ENCODE data around the gene DGKI. TPM values are rescaled to one million over a fixed set of nuclear protein-coding genes. Genes with fewer than 3 reads are reported as not detected.

DGKI gene
- total RNA-seq, 1 experiment from 2014 or later: 0.55 TPM

- no peak overlapping the region for H3K27ac Mint-ChIP-seq
- H3K36me3 Mint-ChIP-seq (ENCODE audit: insufficient read depth in 1 of 3, low read depth in 3 of 3): no peaks in the 10 kb centered on the region
- no peaks in the 10 kb centered on the region for H3K9me3 Mint-ChIP-seq
- H3K79me1 ChIP-seq (ENCODE audit: insufficient read depth, low read depth, low read length, poor library complexity, severe bottlenecking): no peaks in the 10 kb centered on the region
- H3K23ac ChIP-seq (ENCODE audit: insufficient read length, low read depth, low read length): no peak overlapping the region
- H3T11ph ChIP-seq (ENCODE audit: low read length): no peak overlapping the region
- H3K18ac ChIP-seq (ENCODE audit: insufficient read length, low read depth, low read length): no peak overlapping the region
- H2BK15ac ChIP-seq (ENCODE audit: low read depth, low read length): no peak overlapping the region
- H3K4me1 ChIP-seq (ENCODE audit: insufficient read depth, low read length): no peaks in the 10 kb centered on the region
- H3K9me3 ChIP-seq (ENCODE audit: control insufficient read depth, low read depth, low read length): no peaks in the 10 kb centered on the region
- no peak overlapping the region for H2AFZ ChIP-seq (ENCODE audit: low read length)
- H3K4me2 ChIP-seq (ENCODE audit: insufficient read depth, insufficient read length, low read length): no peak overlapping the region
- no peaks in the 10 kb centered on the region for H3K79me2 ChIP-seq (ENCODE audit: insufficient read depth, low read length)
- no peaks in the 10 kb centered on the region for H3K27me3 ChIP-seq (ENCODE audit: insufficient read depth, low read length)
- DNase-seq: no peak
- no peak overlapping the region for H2AK5ac ChIP-seq (ENCODE audit: insufficient read length, low read length)
- H3K56ac ChIP-seq (ENCODE audit: insufficient read length, low read depth, low read length): no peak overlapping the region
- no peak overlapping the region for H4K8ac ChIP-seq (replicated peaks; ENCODE audit: insufficient read length, low read depth, low read length)
- TF ChIP-seq CTCF (conservative IDR thresholded peaks at IDR 0.05): no peak
- no peaks in the 10 kb centered on the region for H3K4me1 Mint-ChIP-seq
- H3K27me3 Mint-ChIP-seq (ENCODE audit: low read depth): no peaks in the 10 kb centered on the region; the same call in 1 of the 2 replicates
- no peak overlapping the region for H3K14ac ChIP-seq (ENCODE audit: insufficient read depth, low read length)
- no peak overlapping the region for H2BK20ac ChIP-seq (ENCODE audit: low read depth, low read length, poor library complexity, severe bottlenecking)
- H2BK12ac ChIP-seq (ENCODE audit: insufficient read length, low read depth, low read length): no peak overlapping the region
- H3K9ac ChIP-seq (ENCODE audit: extremely low read depth, insufficient read length, low read length): no peak overlapping the region
- no peak overlapping the region for H2BK5ac ChIP-seq (ENCODE audit: insufficient read length, low read length)
- H4K20me1 ChIP-seq (ENCODE audit: control insufficient read depth, insufficient read depth, insufficient read length): no peaks in the 10 kb centered on the region
- no peak overlapping the region for H4K91ac ChIP-seq (ENCODE audit: insufficient read length, low read depth, low read length)
- H3K27ac ChIP-seq (ENCODE audit: insufficient read length, low read depth, low read length): no peak overlapping the region
- no peak overlapping the region for H4K5ac ChIP-seq (ENCODE audit: insufficient read length, low read depth, low read length)
- H3K23me2 ChIP-seq (ENCODE audit: insufficient read length, low read depth, low read length, poor library complexity, severe bottlenecking): no peaks in the 10 kb centered on the region
- no peak overlapping the region for H3K4ac ChIP-seq (ENCODE audit: low read depth, low read length)
- H2BK120ac ChIP-seq (ENCODE audit: low read depth, low read length, poor library complexity, severe bottlenecking): no peak overlapping the region
- H3K4me3 Mint-ChIP-seq: no peak overlapping the region
Measured at GRCh38 chr7:137523171-137523570, 323.6 kb downstream of the DGKI start.
